GDM1 (cell line): ENCODE measurements around the gene CNTNAP4.

Experiments used
- DNase-seq: peaks from one replicate; lab custom pipeline; 2025; lab: John Stamatoyannopoulos, UW

CNTNAP4 gene

DNA sequence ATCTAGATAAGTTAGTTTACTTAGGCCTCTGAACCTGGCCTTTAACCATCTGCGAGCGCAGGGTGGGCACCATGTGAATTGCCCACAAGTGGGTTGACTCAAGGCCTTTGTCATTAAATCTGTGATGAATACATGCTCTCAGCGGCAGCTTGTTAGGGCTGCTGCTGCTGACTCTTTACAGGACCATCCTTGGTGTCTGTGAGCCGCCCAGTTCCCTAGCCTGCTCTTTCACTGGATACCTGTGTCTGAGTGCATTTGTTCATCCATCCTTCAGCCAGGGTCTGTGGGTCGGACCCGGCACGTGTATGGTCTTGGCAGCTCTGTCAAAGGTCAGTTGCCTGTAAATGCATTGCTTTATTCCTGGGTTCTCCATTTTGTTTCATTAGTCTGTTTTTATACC is 321.3 kb downstream of the CNTNAP4 start:
- no peak for DNase-seq

DNA sequence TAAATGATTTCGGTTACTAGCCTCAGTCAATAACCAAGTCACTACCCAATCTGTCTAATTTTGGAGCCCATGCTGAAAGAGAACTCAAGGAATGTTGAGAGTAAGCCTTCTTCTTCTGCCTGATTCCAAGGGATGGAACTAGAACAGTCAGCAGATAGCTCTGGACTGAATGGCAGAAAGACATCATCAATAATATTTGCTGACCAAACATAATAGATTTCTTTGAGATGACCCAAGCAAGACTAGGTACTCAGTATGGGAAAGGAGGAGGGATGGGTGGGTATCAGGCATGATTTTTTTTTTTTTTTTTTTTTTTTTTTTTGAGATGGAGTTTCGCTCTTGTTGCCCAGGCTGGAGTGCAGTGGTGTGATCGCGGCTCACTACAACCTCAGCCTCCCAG is 330.1 kb downstream of the CNTNAP4 start:
- no peak for DNase-seq
